D721Med (cell line): ENCODE data around the gene GJA5.

ENCODE experiments used
- DNase-seq: peaks from one replicate; pipeline ENCODE4 v3.0.0; 2011; ENCODE audit warnings: low spot score; ENCODE audit not compliant: insufficient read length
- FAIRE-seq: peaks from 2 replicates; lab custom pipeline; 2011; peaks lifted over from hg19 to GRCh38; lab: Jason Lieb, UNC
- TF ChIP-seq, protein P1 (sequence below): IDR thresholded peaks from 2 replicates; pipeline ENCODE4 v1.5.1; 2012; ENCODE audit warnings: mild to moderate bottlenecking, control low read depth; ENCODE audit not compliant: insufficient read depth; ENCODE audit errors: missing control alignments

Gene GJA5

DNA sequence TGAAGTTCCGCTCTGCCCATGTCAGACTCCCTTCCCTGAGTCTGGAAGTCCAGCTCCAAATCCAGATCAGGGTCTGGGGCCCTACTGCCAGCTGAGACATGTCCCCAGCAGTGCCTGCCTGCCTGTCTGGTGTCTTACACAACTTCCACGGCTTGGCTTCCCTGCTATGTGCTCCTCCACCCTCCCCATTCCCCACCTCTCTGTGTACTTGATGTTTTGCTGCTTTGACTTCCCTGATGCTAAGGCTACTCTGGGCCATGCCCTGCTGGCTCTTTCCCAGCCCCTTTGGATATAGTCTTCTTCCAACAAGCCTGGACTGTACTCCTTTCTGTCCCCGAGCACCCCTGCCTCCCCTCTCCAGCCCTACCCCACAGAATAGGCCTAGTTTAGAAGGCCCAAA is 7.3 kb downstream of the GJA5 start:
- TF ChIP-seq, protein P1, sequence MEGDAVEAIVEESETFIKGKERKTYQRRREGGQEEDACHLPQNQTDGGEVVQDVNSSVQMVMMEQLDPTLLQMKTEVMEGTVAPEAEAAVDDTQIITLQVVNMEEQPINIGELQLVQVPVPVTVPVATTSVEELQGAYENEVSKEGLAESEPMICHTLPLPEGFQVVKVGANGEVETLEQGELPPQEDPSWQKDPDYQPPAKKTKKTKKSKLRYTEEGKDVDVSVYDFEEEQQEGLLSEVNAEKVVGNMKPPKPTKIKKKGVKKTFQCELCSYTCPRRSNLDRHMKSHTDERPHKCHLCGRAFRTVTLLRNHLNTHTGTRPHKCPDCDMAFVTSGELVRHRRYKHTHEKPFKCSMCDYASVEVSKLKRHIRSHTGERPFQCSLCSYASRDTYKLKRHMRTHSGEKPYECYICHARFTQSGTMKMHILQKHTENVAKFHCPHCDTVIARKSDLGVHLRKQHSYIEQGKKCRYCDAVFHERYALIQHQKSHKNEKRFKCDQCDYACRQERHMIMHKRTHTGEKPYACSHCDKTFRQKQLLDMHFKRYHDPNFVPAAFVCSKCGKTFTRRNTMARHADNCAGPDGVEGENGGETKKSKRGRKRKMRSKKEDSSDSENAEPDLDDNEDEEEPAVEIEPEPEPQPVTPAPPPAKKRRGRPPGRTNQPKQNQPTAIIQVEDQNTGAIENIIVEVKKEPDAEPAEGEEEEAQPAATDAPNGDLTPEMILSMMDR: no peak
- DNase-seq: no peak
- no peak for FAIRE-seq

DNA sequence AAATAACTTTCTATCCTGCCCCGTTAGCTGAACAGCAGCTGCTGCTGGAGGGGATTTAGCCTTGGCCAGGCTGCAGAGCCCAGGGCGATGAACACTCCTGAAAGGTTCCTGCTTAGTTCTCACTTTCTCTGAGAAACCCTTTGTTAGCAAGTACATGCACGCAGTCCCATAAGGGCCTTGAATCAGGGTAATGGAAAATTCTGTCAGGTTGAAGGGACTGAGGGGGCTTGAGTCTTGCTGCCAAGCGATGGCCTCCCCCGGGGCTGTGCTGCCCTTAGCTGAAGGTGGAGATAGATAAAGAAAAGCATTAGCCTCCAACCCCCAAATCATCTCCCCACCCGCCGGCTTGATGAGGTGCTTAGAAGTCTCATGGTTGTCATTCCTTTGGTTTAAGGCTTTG is 7.9 kb downstream of the GJA5 start:
- DNase-seq (no peak), FAIRE-seq (no peak)
- TF ChIP-seq, protein P1: no peak

DNA sequence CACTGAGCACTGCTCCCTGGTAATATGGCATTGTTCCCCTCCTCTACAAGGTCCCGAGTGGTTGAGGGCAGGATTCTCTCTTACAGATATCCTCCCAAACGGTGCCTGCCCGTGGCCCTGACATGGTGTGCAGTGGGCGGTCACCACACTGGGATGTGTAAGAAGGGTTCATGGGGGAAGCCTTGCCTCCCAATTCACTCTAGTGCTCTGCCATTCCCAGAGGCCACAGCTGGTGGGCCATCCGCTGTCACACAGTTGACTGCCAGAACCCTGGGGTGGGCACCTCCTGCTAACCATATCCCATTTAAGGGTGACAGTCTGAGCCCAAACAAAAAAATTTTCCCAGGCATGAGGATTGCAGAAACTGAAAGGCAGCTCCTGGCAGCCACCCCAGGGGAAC is 9.1 kb downstream of the GJA5 start:
- FAIRE-seq (no peak), DNase-seq (no peak)
- TF ChIP-seq, protein P1: no peak

DNA sequence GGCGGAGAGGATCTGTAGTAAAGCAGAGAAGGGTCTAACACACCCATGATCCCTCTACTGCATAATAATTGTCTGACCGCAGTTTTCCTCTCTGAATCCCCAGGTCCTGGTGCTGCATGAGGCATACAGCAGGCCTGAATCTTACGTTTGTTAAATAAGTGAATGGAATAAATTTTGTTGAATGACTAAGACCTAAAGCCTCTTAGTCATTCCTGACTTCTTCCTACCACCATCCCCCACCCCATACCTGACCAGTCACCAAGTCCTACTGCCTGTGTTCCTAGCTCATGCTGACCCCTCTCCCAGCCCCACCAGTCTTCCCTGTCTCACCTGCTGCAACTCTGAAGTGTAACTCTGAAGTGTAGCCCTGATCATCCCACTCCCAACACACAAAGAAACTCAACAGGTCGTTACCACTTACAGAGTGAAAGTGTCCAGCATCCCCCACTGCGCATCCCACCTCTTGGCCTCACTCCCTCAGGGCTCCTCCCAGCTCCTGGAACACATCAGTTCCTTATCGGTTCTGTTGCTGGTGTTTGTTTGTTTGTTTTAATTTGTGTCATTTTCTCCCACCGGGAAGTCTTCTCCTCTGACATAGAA is 9.7 kb downstream of the GJA5 start:
- FAIRE-seq (no peak), DNase-seq (no peak)
- TF ChIP-seq, protein P1: no peak

DNA sequence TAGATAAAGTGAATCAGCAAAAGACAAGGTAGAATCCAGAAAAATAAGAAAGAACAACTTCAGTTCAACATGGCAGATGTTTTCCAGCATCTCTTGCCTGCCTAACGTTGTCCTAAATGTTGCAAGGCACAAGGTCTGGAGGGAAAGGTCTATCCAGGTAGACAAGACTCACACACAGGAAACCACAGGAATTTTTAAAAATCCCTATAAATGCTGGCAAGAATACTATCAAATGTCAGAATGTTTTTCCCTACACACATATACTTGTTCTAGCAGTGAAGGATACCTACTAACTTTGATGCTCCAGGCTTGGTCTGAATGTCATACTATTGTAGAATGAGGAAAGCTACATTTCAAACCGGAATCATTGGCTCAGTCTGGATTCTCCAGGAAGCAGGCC is 10.6 kb downstream of the GJA5 start:
- TF ChIP-seq, protein P1: no peak
- no peak for DNase-seq
- FAIRE-seq: no peak

DNA sequence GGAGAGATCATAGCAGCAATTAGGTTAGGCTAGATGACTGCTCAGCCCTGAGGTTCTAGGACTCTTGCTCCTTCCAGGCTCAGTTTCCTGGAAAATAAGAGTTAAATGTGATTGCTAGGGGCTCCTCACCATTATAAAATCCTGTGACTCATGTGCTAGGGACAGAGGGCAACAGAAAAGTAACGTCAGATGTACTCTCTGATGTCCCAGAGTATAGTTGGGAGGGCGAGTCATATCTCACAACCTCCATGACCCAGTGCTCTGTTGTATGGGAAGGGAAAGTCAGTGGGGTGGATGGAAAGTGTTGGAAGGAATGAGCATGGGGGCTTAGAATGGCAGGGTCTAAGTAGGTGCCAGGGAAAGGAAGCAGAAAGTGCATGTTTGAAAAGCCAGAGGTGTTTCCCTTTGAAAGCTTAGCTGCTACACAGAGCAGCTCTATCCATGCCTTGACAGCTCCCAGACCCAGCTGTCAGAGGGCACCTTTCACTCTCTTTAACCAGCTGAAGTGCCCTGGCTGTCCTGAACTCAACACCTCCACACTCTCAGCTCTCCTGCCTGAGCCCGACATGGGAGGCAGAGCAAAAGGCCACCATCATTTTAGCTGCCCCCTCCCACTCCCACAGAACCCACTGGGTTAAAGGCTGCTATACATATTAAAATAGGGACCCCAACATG is 11.6 kb downstream of the GJA5 start:
- FAIRE-seq (no peak), DNase-seq (no peak)
- TF ChIP-seq, protein P1: no peak

DNA sequence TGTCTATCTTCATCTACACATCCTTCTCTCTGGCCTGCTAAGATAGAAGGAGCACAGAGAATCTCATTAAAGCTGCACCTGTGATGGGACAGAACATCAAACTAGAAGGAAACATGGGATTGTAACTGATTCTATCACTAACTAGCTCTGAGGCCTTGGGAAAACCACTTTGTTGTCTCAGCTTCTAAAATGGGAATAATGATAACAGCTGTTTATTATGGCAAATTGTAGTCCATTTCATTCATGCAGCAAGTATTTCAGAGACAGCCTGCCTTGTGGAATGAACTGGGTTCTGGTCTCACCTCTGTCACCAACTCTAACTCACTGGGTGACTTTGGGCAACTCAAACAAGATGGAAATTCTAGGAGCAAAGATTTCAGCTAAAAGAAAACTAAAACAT is 12.4 kb downstream of the GJA5 start:
- DNase-seq: no peak
- TF ChIP-seq, protein P1: no peak
- no peak for FAIRE-seq
